ENCODE data around the gene APBB1. TPM values are rescaled to one million over a fixed set of nuclear protein-coding genes. Genes with fewer than 3 reads are reported as not detected.

APBB1 gene
- total RNA-seq, 2 donors from 2014 or later, result 40.0 to 63.6 TPM

DNA sequence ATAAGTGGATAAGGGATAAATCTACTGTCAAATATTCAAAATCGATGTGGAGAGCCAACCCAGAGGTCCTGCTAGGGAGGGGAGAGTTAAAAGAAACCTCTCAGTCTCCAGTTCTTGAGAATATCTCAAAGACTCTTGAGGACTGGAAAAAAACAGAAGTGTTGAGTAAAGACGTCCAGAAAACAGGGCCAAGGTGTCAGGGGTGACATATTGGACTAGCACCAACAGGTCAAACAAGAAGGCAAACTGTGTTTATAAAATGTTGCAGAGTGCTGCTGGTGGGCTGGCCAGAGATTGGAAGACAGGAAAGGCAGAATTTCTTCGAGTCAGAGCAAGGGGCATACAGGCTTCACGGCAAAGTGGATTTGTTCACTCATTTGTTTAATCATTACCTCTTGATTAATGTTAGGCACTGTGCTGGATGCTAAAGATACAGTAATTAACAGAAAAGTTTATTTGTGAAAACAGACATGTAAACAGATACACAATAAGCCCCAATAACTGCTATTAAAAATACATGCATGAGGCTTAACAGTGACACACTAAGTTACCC lies 62.3 kb downstream of the APBB1 start:
- ATAC-seq (ENCODE audit: insufficient number of reproducible peaks, low FRiP score, low read depth), result no peak
- Histone ChIP-seq H3K36me3 (no peaks in the 10 kb centered on the region), H3K4me3 (no peak overlapping the region), H3K27me3 (replicated peaks; ENCODE audit: insufficient read depth) (no peaks in the 10 kb centered on the region), H3K9me3 (no peaks in the 10 kb centered on the region), H3K4me1 (ENCODE audit: control insufficient read depth in 1 of 2, low read depth in 2 of 2) (peaks cover 15 to 27% of the 10 kb centered on the region in 2 donors), H3K27ac (peak overlapping the region; percentile 85 to 89)
- no peak for DNase-seq (ENCODE audit: low spot score)
- TF ChIP-seq, protein P1, sequence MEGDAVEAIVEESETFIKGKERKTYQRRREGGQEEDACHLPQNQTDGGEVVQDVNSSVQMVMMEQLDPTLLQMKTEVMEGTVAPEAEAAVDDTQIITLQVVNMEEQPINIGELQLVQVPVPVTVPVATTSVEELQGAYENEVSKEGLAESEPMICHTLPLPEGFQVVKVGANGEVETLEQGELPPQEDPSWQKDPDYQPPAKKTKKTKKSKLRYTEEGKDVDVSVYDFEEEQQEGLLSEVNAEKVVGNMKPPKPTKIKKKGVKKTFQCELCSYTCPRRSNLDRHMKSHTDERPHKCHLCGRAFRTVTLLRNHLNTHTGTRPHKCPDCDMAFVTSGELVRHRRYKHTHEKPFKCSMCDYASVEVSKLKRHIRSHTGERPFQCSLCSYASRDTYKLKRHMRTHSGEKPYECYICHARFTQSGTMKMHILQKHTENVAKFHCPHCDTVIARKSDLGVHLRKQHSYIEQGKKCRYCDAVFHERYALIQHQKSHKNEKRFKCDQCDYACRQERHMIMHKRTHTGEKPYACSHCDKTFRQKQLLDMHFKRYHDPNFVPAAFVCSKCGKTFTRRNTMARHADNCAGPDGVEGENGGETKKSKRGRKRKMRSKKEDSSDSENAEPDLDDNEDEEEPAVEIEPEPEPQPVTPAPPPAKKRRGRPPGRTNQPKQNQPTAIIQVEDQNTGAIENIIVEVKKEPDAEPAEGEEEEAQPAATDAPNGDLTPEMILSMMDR (IDR thresholded peaks at IDR 0.05), result no peak

DNA sequence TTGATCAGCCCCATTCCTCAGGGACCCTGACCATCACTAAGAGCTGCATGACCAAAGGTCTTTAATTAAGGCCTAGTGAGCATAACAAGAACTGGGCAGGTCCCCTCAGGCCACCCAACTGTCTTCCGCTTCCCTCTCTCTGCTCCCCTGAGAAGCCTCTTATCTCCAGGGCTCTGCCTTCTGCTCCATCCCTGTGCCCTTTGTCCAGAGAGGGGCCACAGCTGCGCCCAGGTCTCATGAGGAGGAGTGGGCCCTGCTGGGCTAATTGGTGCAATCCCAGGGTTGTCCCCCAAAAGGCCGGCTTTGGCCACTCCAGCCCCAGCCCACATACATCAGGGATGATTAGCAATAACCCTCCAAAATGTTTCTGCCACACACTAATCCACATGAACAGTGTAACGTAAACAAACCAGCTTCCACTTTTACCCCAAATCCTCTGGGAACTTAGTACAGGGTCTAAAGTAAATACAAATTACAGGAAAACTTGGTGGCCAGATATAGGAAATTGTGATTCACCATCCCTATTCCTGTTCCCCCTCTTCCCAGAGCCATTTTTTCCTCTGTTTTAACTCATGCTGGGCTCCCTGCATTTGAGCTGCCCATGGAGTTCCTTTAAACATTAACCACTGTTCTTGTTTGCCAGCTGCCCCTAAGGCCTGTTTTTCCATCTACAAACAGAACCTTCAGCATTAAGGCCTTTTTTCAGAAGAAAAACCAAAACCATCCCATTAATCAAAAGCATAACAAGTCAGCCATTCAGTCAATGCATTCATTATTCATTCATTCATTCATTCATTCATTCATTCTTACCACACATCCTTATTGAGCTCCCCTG lies 64.0 kb downstream of the APBB1 start:
- Histone ChIP-seq H3K9me3 (no peaks in the 10 kb centered on the region), H3K4me3 (no peak overlapping the region), H3K27me3 (replicated peaks; ENCODE audit: insufficient read depth) (no peaks in the 10 kb centered on the region), H3K27ac (no peak overlapping the region), H3K4me1 (ENCODE audit: control insufficient read depth in 1 of 2, low read depth in 2 of 2) (peaks cover 15 to 24% of the 10 kb centered on the region in 2 donors), H3K36me3 (no peaks in the 10 kb centered on the region)
- TF ChIP-seq, protein P1 (IDR thresholded peaks at IDR 0.05), result no peak
- no peak for DNase-seq (ENCODE audit: low spot score)
- ATAC-seq (ENCODE audit: insufficient number of reproducible peaks, low FRiP score, low read depth), result no peak

DNA sequence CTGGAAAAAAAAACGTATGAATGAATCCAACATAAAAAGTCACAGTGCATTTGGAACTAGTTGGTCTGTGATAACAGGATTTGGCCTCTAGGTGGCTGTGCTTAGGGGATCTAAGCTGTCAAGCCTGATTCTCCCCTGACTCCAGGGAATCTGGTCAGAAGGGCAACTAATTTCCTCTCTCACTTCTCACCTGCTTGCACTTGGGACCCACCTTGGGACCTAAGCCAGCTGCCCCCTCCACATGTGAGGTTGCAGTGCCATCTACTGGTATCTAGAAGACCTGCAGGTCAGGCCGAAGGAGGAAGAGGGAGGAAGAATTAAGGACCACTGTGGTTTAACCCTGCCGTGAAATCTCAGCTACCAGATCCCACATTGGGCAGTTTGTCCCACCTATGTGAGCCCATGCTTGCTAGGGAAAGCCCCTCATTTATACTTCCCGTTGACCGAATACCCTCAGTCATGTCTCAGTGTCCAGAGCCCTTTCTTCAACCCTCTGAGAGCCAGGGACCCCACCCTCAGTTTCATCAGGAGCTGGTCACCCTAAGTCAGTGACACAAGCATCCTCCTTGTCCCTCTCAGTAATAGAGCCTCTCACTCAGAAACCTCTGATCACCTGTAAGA lies 65.4 kb downstream of the APBB1 start:
- no peaks in the 10 kb centered on the region for H3K27me3 ChIP-seq (replicated peaks; ENCODE audit: insufficient read depth)
- no peak for ATAC-seq (ENCODE audit: insufficient number of reproducible peaks, low FRiP score, low read depth)
- H3K4me1 ChIP-seq (ENCODE audit: control insufficient read depth in 1 of 2, low read depth in 2 of 2), result peaks cover 15 to 24% of the 10 kb centered on the region in 2 donors
- TF ChIP-seq, protein P1 (IDR thresholded peaks at IDR 0.05), result peak; percentile 92
- no peak overlapping the region for H3K4me3 ChIP-seq
- H3K9me3 ChIP-seq, result no peaks in the 10 kb centered on the region
- DNase-seq (ENCODE audit: low spot score), result no peak
- H3K27ac ChIP-seq, result no peak overlapping the region
- no peaks in the 10 kb centered on the region for H3K36me3 ChIP-seq

DNA sequence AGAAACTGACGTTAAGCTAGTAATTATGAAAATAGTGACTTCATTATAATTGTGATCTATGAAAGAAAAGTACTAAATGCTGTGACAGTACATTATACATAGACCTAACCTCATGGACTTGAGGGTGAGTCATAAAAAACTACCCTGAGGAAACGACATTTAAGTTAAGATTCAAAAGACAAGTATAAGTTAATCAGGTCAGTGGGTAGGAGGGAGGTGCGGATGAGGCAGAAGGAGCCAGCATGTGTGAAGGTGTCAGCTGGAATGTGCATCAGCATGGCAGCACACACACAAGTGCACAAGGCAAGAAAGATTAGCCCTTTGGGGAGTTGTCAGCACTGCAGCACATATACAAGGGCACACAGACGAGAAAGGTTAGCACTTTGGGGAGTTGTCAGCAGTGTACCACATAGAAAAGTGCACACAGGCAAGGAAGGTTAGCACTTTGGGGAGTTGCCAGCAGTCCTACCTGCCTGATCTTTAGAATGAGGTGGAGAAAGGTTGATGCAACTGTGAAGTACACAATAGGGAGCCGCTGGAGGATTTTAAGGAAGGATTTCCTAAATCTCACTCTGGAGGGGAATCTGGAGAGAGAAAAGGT lies 67.0 kb downstream of the APBB1 start:
- H3K27ac ChIP-seq, result no peak overlapping the region
- ATAC-seq (ENCODE audit: insufficient number of reproducible peaks, low FRiP score, low read depth), result no peak
- H3K4me3 ChIP-seq, result no peak overlapping the region
- no peaks in the 10 kb centered on the region for H3K9me3 ChIP-seq
- no peaks in the 10 kb centered on the region for H3K27me3 ChIP-seq (replicated peaks; ENCODE audit: insufficient read depth)
- peaks cover 4 to 9% of the 10 kb centered on the region in 2 donors for H3K4me1 ChIP-seq (ENCODE audit: control insufficient read depth in 1 of 2, low read depth in 2 of 2)
- TF ChIP-seq, protein P1 (IDR thresholded peaks at IDR 0.05), result no peak
- no peaks in the 10 kb centered on the region for H3K36me3 ChIP-seq
- DNase-seq (ENCODE audit: low spot score), result no peak

DNA sequence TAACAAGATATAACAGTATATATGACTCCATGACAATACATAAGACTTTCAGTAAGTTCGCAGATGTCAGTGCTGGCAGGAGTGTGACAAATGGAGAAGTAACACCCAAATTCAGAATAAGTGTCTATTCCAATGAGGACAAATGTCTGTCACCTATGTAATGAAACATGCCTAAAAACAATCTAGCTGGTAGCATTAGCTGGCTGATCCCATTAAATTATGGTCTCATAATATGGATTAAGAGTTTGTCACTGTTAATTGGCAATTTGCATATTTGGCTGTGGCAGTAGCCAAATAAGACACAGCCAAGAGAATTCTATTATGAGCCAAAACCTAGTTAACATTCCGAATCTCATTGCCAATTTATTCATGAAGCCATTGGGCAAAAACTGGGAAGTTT lies 68.4 kb downstream of the APBB1 start:
- no peaks in the 10 kb centered on the region for H3K36me3 ChIP-seq
- TF ChIP-seq, protein P1 (IDR thresholded peaks at IDR 0.05), result no peak
- H3K27ac ChIP-seq, result no peak overlapping the region
- H3K4me1 ChIP-seq (ENCODE audit: control insufficient read depth in 1 of 2, low read depth in 2 of 2), result no peaks in the 10 kb centered on the region
- DNase-seq (ENCODE audit: low spot score), result no peak
- H3K27me3 ChIP-seq (replicated peaks; ENCODE audit: insufficient read depth), result no peaks in the 10 kb centered on the region
- H3K4me3 ChIP-seq, result no peak overlapping the region
- H3K9me3 ChIP-seq, result no peaks in the 10 kb centered on the region
- ATAC-seq (ENCODE audit: insufficient number of reproducible peaks, low FRiP score, low read depth), result no peak

All from thoracic aorta (tissue), 2 donors.